ENCODE results near the gene ZBTB46.

The ZBTB46 gene

GRCh38 chr20:63745961-63746731 is 84.9 kb downstream of the ZBTB46 start:
- H3K4me3 ChIP-seq (ENCODE audit: low read depth, low read length): no peak overlapping the region
- TF ChIP-seq CTCF (IDR thresholded peaks at IDR 0.05; ENCODE audit: low read depth, low read length): no peak
- in situ Hi-C loops (cut with HindIII; ENCODE audit: low sequenced_read_pairs): no loop called here
- no peak for DNase-seq (ENCODE audit: low read depth, low spot score)

DNA sequence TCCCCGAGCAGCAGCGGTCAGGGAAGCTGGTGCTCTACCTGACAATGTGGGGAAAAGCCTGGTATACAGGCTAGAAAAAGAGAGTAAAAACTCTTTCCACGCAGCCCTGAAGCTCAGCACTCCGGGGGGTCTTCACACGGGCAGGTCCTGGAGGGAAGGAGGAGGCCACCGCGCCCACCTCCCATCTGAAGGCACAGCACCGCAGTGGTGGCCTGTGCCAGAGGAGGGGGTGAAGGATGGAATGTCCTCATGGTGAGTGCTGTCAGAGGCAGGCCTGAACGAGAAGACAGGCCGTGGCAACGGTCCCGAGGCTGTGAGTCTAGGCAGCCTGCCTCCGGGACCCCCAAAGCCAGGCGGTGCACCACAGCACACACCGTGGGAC is 85.6 kb downstream of the ZBTB46 start:
- H3K4me3 ChIP-seq (ENCODE audit: low read depth, low read length): no peak overlapping the region
- TF ChIP-seq CTCF (IDR thresholded peaks at IDR 0.05; ENCODE audit: low read depth, low read length): no peak
- DNase-seq (ENCODE audit: low read depth, low spot score): no peak
- in situ Hi-C loops (cut with HindIII; ENCODE audit: low sequenced_read_pairs): no loop called here

DNA sequence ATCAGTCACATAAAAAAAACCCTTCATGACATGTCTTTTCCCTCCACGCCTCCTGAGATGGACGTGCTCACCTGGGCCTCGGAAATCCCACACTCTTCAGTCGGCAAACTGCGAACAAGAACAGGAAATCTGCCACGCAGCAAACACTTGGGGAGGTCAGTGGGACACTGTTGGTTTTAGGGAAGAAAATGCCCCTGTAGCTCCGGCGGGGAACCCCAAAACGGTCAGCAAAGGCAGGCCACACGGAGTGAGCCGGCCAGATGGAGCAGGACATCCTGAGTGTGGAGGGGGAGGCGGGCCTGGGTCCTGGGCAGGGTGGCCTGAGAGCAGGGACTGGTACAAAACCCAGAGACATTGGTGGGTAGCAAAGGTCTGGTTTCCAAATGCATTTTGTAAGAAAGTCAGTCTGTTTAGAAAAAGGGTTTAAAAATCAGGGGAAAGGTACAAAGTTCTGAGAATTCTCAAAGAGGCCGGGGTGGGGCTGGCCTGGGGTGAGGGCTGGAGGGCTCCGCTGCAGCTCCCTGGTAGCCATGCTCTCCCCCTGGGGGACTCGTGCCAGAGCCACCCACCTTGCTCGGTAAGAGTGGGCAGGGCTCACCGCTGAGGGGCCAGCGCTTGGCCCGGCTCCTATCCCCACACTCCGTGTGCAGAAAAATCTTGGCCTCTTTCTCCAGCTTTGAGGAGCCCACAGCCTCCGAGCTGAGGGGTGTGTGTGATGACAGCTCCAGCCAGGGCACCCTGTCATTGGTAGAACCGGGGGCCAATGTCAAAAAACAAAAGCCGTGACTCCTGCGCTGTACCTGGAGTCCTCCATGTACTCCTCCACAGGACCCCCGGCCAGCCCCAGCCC is 86.3 kb downstream of the ZBTB46 start:
- DNase-seq (ENCODE audit: low read depth, low spot score): no peak
- no peak overlapping the region for H3K4me3 ChIP-seq (ENCODE audit: low read depth, low read length)
- no peak for TF ChIP-seq CTCF (IDR thresholded peaks at IDR 0.05; ENCODE audit: low read depth, low read length)
- in situ Hi-C loops (cut with HindIII; ENCODE audit: low sequenced_read_pairs): no loop called here

- in situ Hi-C loops (cut with HindIII; ENCODE audit: low sequenced_read_pairs): no loop called here
- TF ChIP-seq CTCF (IDR thresholded peaks at IDR 0.05; ENCODE audit: low read depth, low read length): no peak
- DNase-seq (ENCODE audit: low read depth, low spot score): no peak
- H3K4me3 ChIP-seq (ENCODE audit: low read depth, low read length): no peak overlapping the region
Measured at GRCh38 chr20:63744158-63744557, 86.9 kb downstream of the ZBTB46 start.

DNA sequence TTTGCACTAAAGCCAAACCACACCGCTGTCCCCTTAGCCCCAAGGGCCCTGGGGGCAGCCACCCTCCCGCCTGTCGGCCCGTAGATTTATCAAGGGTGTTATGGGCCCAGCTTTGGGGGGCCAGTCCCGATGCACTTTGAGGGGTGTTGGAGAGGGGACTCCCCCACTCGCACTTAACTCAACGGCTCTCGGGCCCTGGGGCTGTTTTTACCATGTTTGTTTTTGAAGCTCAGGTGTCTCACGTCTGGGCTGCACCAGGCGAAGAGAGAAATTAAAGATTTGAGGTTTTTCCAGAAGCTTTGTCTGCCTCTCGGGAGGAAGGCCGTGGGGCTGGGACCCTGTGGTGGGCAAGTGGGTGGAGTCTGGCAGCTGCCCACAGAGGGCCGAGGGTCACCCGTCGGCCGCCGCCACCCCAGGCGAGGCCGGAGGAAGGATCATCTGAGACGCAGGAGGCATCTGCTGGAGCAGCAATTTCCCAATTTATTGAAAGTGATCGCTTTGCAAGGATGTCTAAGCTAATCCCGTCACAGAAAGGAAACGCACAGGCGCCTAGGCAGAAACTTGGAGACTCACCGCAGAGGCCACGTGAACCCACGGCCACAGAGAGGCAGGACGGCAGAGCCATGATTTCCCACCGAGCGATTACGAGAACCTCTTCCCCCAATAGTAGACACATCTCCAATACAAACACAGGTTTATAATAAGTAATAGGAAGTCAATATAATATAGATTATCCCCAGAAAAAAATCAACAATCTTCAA is 87.7 kb downstream of the ZBTB46 start:
- DNase-seq (ENCODE audit: low read depth, low spot score): no peak
- no peak overlapping the region for H3K4me3 ChIP-seq (ENCODE audit: low read depth, low read length)
- TF ChIP-seq CTCF (IDR thresholded peaks at IDR 0.05; ENCODE audit: low read depth, low read length): no peak
- in situ Hi-C loops (cut with HindIII; ENCODE audit: low sequenced_read_pairs): no loop called here

GRCh38 chr20:63742381-63743024 is 88.6 kb downstream of the ZBTB46 start:
- no peak for TF ChIP-seq CTCF (IDR thresholded peaks at IDR 0.05; ENCODE audit: low read depth, low read length)
- in situ Hi-C loops (cut with HindIII; ENCODE audit: low sequenced_read_pairs): no loop called here
- no peak for DNase-seq (ENCODE audit: low read depth, low spot score)
- H3K4me3 ChIP-seq (ENCODE audit: low read depth, low read length): no peak overlapping the region
